DLD1 (cell line): Measurements from ENCODE around the gene DVL1.
"Not testable (repeated sequence)": the region's sequence is repeated elsewhere in the genome, so short reads cannot be mapped to it uniquely, and the experiment has no call there.

Source experiments
- in situ Hi-C: cut with HindIII; loops from 2 replicates; pipeline ENCODE4 v1.10.0; 2017; ENCODE audit warnings: low sequenced_read_pairs

Gene DVL1

DNA sequence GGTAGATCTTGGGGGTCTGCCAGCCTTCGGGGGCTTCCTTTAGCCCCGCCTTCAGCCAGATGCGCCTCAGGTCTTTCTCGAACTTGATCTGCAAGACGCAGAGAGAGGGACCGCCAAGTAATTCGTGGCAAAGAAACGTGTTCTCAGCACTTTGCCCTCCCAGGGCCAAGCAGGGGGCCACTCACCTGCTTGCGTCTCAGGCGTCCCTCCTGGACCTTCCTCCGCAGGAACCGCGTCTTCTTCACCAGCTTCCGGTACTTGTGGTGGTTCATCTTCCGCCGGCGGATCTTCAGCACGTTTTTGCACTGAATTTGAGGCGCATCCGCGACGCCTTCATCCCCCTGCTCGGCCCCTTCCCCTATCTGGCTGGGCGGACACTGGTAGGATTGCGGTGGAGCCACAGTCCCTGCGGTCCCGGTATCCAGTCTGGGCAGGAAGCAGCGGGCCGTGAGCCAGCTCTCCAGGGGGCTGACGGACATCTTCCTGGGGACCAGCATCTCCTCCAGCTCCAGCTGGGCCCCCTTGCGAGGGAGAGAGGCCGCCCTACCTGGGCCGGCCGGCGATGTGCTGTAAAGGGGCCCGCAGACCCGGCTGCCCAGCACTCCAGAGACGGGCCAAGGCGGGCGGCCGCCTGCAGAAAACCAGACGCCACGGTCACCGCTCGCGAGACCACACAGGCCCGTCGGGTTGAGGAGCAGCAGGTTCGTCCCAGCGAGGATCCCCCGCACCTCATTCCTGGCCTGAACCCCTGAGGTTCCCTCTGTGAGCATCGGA, 24.8 kb upstream of the DVL1 start:
- in situ Hi-C loops: no loop called here

DNA sequence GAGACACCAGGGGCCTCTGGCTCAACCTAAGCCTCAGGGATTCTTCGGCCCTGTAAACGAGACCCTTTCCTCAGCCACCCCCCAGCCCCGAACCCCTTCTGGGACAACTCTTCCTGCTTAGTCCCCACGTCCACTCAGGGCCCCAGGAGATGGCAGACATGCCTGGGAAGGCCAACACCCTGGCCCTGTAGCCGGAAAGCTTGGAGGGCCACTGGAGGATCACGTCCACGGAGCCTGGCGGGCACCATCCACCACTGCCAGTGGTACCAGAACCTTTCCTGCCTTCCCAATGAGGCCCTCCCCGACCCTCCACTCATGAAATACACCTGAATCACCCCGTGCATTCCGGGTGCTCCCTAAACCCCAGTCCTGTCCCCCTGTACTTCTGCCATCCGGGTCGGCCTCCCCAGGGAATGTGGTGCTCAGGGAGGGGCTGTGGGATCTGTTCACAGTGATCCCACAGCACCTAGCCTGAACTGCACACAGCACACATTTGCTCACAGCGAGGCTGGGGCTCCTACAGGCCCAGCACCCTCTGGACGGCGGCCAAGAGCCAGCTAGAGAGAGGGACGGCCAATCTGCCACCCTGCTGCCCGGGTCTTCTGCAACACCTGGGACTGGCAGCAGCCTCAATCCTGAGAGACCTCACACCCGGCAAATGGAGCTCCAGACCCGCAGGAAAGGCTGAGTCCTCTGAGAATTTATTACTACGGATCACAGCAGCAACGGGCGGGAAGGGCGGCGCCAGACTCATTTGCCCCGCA, 24.0 kb upstream of the DVL1 start:
- in situ Hi-C loops: no loop called here

DNA sequence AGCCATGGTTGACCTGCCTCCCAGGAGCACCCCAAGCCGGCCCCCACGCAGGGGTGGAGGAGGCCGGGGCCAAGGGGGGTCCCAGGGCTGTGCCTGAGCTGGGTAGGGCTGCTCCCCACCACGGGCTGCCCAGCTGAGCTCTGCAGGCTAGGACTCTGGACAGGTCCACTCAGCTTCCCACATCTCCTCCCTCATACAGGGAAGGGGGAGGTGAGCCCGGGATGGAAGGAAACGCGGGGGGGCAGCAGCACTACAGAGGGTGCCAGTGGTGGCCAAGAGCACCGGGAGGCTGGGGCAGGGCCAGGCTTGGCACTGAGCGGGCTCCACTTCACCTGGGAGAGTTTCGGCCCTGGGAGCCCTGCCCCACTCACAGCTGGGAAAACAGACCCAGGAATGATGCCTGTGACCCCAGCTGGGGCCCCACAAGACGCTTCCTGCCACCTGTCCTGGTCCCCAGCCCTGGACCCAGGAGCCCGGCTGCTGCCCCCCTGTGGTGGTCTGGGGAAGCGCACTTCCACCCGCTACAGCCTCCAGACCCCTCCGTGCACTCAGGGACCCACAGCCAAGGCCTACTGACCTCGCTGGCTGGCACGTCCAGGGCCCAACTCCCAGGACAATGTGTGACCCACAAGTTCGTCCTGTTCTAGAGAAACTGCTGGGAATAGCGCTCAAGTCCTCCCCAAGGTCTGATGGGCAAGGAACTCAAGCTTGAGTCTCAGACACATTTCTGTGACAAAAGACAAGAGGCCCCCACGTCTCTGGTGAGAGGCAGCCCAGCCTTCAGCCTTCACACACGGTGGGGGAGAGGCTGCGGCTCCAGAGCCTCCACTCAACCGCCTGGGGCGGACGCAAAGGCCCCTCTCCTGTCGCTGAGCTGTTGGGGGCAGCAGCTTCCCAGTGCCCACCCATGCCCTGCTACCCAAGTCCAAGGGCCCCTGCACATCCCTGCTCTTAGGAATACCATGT, 22.8 kb upstream of the DVL1 start:
- in situ Hi-C loops: no loop called here

DNA sequence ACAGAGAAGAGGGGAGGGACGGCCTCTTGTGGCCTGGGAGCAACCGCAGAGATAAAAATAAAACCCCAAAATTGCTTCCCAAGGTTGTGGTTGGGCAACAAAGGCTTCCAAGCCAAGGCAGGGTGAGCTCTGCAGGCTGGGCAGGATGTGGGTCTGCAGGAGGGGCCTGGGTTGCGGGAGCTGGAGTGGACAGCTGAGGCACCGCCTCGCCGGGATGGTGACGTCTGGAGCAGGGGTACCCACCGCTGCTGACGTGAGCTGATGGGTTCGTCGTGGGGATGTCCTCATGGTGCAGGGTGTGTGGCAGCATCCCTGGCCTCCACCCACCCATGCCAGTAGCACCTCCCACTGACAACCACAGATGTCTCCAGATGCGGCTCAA, 22.1 kb upstream of the DVL1 start:
- in situ Hi-C loops: no loop called here

DNA sequence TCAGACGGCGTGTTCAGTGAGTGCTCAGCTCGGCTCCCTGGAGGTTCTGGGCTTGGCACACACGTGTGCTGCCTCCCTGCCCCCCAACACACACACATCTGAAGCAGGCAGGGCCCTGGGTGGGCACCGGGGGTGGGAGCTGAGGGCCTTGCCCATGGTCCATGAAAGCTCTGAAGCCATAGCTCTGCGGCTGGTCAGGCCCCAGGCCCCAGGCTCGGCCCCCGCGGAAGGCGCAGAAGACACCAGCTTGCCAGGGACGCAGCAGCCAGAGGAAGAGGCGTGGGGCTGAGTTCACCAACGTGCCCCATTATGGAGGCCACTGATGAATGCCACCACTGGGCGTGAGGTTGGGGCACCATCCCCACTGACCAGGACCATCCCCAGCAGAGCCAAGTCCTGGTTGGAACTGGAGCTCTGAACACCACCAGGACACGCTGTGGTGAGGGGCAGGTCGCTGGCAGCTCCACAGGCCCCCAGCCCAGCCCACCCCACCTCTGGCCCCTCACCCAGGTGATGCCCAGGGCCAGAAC, 21.6 kb upstream of the DVL1 start:
- in situ Hi-C loops: no loop called here

DNA sequence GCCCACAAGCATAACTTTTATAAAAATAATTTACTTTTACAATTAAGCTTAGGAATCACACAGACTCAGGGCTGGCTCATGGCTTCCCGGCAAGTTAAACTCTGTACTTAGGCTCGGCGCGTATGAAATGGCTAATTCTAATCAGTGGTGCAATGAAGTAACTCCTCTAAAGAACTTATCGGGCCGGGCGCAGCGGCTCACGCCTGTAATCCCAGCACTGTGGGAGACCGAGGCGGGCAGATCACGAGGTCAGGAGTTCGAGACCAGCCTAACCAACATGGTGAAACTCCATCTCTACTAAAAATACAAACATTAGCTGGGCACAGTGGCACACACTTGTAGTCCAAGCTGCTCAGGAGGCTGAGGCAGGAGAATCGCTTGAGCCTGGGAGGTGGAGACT, 20.9 kb upstream of the DVL1 start:
- in situ Hi-C loops: not testable (repeated sequence)

DNA sequence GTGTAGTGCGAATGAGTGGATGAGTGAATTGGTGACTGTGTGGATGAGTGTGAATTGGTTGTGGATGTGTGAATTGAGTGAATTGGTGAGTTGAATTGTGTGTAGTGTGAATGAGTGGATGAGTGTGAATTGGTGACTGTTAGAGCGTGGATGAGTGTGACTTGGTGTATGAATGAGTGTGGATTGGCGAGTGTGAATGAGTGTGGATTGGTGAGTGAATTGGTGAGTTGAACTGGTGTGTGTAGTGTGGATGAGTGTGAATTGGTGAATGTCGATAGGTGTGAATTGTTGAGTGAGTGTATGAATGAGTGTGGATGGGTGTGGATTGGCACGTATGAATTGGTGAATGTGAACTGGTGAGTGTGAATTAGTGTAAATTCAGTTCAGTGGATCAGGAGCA, 18.1 kb upstream of the DVL1 start:
- in situ Hi-C loops: no loop called here

DNA sequence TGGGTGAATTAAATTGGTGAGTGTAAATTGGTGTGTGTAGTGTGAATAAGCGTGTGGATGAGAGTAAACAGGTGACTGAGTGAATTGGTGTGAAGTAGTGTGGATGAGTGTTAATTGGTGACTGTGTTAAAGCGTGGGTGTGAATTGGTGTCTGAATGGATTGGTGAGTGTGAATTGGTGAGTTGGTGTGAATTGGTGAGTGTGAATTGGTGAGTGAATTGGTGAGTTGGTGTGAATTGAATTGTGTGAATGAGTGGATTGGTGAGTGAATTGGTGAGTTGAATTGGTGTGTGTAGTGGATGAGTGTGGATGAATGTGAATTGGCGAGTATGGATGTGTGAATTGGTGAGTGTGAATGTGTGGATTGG, 17.5 kb upstream of the DVL1 start:
- in situ Hi-C loops: no loop called here

DNA sequence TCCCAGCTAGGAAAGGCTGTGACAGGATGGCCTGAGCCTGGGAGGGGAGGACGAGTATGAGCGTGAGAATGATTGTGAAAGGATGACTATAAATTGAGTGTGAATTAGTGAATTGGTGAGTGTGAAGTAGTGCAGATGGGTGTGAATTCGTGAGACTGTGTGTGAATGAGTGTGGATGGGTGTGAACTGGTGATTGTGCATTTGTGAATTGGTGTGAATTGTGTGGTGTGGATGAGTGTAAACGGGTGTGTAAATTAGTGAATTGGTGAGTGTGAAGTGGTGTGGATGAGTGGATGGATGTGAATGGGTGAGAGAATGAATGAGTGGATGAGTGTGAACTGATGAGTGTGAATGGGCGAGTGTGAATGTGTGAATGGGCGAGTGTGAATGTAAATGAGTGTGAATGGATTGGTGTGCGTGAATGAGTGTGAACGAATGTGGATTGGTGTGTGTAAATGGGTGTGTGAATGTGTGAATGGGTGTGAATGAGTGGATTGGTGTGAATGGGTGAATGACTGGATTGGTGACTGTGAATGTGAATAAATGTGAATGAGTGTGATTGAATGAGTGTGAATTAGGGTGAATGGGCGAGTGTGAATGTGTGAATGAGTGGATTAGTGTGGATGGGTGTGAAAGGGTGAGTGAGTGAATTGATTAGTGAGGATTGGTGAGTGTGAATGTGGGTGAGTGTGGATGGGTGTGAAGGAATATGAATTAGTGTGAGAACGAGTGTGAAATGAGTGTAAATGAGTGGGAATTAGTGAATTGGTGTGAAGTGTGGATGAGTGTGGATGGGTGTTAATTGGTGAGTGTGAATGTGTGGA, 16.9 kb upstream of the DVL1 start:
- in situ Hi-C loops: no loop called here

DNA sequence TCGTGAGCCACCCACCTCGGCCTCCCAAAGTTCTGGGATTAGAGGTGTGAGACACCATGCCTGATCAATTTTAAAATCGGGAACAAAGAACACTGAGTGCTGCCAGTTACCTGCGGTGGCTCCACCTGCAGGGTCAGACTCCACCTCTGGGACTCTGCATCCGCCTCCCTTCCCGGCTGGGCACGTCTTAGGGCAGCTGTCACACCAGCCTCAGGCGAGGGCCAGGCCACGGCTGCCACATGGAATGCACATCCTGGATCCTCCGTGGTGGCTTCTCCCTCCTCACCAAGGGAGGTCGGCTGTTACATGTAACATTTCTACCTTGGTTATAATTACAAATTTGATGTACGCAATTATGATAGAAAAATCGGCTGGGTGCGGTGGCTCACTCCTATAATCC, 15.0 kb upstream of the DVL1 start:
- in situ Hi-C loops: no loop called here

DNA sequence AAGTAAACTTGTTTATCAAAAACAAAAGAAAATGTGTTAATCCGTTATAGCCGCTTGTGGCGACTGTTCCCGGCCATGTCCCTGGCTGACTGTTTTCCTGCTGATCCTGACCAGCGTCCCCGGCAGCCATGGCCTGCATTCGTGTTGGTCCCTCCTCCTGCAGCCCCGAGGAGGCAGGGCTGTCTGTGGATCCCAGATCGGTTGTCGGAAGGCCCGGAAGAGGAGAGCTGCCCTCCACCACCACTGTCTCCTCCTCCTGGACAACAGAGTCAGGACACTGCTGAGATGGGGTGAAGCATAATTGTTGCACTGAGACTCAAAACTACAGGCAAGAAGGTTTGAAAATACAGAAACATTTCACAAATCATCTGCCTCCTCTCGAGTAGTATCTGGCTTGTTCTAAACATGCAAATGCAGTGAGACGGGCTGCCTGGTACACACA, 12.8 kb upstream of the DVL1 start:
- in situ Hi-C loops: no loop called here

DNA sequence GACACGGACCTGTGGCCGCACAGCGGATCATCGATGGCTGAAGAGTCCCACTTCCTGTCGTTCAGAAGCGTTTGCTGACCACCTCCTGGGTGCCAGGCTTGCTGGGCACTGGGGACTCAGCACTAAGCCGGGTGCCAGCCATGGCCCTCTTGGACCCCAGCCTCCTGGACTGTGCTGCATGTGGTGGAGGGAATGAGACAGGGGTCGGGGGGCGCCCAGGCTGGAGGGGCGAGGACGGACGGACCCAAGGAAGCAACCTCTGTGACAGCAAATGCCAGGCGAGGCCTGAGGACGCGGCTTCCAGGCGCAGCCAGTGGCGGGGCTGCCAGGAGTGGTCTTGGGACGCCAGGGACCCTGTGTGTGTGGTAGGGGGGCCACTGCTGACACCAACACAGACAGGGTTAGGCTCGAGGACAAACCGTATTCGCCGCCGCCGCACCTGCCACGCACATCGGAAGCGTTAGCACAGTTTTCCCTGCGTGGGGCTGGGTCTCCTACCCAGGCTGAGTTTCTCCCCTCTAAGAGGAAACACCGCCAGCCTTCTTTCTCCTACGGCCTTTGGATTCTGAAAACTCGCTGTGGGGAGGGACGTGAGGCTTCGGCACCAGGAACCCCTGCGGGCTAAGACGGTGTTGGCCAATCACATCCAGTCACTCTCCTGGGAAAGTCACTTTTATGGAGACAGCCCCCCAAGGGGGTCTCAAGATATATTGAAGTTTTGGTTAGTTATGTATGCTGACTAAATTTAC, 12.2 kb upstream of the DVL1 start:
- in situ Hi-C loops: no loop called here

DNA sequence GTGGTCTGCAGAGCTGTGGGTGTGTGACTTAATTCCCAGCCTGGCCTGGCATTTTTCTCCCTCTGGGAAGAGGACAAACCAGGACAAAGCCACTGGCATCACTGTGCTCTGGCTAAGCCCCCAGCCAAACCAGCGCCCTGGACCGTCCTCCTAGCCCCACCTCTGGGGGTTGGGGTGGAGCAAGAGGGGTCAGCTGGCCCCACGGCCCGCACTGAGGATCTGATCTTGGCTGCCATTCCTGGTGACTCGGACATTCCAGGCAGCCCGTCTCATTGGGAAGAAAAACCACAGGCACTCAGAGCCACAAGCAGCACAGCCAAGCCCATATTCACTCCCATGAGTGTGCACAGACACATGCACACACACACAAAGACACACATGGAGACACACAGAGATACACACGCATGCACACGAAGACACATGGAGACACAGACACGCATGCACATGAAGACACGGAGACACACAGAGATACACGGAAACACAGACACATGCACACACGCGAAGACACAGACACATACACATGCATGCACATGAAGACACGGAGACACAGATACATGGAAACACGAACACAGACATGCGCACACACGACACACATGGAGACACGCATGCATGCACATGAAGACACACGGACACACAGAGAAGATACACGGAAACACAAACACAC, 11.4 kb upstream of the DVL1 start:
- in situ Hi-C loops: no loop called here

DNA sequence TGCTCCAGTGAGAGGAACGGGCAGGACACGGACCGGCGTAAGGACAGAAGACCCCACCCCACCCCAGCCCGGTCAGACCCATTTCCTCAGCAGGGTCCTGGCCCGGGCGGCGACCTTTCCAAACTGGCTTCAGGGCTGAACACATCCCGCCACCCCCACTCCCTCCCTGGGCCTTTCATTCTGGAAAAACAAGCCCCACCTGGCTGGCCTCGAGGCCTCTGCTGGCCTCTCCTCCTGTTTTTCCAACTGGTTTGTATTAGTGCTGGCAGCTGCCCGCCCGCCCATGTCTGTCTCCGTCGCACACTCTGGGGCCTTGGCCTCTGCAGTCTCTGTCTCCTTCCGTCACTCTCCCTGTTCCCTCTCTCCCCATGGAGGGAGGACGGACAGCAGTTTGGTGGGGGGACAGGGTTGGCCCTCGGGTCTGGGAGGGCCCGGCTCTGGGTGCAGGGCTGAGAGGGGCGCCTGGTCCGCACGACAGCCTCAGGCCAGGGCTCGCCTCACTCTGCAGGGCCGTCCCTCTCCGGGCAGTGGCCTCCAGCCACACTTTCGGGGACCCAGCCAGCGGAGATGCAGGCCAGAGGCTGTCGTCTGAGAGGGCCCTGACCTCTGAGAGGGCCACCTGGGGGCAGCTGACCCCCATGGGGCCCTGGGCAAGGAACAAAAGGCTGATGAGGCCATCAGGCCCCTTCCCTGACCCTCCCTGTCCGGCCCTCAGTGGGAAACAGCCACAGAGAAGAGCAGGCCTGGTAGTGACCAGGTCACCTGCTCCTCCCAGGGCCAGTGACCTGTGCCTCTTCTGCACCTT, 10.6 kb upstream of the DVL1 start:
- in situ Hi-C loops: no loop called here

DNA sequence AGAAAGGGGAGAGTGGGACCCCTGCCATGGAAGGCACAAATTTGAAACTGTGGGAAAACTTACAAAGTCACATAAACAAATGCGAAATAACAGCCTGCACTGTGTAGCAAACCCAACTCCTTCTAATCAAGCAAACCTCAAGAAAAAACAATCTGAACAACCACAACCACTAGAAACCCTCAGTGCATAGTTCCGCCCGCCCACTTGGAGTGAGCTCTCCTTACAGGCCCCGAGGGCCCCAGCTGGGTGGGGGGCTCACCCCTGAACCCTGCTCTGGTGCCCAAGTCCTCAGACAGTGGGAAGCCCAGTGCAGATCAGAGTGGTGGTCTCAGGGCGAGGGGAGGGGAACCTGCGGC, 10.1 kb upstream of the DVL1 start:
- in situ Hi-C loops: no loop called here

DNA sequence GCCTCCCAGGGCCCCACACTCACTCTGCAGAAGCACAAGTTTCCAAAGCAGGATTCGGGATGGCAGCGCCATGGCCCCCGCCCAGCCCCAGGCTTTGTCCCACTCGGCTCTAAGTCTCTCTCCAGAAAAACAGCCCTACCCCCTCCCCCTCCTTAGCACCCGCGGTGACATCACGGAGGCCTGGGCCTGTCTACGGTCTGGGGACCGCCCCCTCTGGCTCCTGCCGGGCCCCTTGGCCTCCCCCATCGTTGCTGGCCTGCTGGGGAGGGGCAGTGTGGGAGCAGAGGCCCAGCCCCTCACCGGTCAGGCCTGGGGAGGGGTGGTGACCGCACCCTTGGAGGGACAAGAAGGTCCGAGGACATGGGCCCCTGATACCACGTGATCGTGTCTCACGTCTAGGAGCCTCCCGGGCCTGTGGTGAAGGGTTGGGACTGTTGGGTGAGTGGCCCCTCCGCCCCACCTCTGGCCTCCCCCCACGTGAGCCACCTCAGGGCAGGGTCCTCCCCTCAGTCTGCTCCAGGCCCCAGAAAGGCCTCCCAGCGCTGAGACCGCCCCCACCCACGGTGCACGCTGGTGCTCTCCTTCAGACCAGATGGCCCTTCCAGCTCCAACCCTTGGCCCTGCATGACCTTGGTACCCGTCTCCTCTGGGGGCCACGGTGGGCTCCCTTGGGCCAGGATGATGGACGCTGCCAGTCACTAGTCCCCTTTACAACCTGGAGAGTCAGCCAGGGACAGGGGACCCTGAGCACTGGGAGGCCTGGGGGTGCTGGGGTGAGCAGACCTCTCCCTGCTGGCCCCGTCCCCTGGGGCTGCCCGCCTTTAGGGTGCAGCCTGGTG, 9.4 kb upstream of the DVL1 start, which contains the start of gene MXRA8:
MXRA8 (minus strand) TSS at position 123 of the 839 bp plus-strand sequence; CDS start at position 72, 51 bp downstream.
- in situ Hi-C loops: no loop called here

DNA sequence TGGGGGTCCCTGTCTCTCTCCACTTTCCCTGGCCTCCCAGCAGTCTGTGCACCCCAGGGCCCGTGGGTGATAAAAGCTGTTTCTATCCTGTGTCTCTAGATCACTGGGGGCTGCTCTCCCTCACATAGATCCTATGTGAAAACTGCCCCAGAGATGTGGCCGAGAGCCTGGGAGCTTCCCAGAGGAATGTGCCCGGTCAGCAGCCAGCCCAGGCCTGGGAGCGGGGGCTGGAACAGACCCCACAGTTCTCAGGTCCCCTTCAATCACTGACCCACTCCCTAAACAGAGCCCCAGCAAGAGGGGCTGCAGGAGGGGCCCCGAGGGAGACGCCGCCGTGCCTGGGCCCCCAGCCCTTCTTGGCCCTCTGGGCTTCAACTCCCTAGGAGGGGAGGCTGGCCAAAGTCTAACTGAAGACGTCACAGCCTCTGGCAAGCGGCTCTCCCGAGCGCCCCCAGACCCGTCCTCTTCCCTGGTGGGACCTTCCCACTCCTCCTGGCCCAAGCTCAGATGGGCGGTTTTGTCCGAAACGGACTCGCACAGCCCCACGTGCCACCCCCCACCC, 8.7 kb upstream of the DVL1 start:
- in situ Hi-C loops: no loop called here
